ENCODE results near the gene RAD51B. TPM values are rescaled to one million over a fixed set of nuclear protein-coding genes. Genes with fewer than 3 reads are reported as not detected.

The RAD51B gene
- total and polyA plus RNA-seq, 9 of the 15 experiments (the other 6 are each of a cell fraction or from before 2014, with no cell fraction given), result 8.5 to 17.3 (median 11.3) TPM

DNA sequence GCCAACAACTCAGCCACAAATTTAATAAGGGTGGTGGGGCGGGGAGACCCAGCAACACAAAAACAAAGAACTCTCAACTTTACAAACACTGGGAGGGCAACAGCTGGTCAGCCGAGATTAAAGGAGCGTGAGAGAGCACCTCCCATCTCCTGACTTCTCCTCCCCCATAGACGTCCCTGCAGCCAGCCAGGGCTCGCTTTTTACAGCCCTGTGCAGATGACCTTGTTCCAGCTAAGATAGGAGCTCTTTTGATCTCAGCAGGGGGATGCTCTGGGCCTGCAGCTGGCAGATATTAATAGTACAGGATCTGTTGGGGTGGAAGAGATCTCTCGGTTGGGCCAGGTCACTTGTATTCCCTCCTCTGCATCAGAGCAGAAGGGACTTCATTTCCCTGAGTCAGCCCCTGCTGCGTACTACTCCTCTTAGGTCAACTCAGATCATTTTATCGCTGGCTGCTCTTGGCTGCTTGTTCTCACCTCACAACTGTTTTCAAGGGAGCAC is 475.8 kb downstream of the RAD51B start (continued):
- TF ChIP-seq, protein P1, sequence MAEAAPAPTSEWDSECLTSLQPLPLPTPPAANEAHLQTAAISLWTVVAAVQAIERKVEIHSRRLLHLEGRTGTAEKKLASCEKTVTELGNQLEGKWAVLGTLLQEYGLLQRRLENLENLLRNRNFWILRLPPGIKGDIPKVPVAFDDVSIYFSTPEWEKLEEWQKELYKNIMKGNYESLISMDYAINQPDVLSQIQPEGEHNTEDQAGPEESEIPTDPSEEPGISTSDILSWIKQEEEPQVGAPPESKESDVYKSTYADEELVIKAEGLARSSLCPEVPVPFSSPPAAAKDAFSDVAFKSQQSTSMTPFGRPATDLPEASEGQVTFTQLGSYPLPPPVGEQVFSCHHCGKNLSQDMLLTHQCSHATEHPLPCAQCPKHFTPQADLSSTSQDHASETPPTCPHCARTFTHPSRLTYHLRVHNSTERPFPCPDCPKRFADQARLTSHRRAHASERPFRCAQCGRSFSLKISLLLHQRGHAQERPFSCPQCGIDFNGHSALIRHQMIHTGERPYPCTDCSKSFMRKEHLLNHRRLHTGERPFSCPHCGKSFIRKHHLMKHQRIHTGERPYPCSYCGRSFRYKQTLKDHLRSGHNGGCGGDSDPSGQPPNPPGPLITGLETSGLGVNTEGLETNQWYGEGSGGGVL (CRISPR knock-in tag; IDR thresholded peaks at IDR 0.05), result no peak
- TF ChIP-seq, protein P2, sequence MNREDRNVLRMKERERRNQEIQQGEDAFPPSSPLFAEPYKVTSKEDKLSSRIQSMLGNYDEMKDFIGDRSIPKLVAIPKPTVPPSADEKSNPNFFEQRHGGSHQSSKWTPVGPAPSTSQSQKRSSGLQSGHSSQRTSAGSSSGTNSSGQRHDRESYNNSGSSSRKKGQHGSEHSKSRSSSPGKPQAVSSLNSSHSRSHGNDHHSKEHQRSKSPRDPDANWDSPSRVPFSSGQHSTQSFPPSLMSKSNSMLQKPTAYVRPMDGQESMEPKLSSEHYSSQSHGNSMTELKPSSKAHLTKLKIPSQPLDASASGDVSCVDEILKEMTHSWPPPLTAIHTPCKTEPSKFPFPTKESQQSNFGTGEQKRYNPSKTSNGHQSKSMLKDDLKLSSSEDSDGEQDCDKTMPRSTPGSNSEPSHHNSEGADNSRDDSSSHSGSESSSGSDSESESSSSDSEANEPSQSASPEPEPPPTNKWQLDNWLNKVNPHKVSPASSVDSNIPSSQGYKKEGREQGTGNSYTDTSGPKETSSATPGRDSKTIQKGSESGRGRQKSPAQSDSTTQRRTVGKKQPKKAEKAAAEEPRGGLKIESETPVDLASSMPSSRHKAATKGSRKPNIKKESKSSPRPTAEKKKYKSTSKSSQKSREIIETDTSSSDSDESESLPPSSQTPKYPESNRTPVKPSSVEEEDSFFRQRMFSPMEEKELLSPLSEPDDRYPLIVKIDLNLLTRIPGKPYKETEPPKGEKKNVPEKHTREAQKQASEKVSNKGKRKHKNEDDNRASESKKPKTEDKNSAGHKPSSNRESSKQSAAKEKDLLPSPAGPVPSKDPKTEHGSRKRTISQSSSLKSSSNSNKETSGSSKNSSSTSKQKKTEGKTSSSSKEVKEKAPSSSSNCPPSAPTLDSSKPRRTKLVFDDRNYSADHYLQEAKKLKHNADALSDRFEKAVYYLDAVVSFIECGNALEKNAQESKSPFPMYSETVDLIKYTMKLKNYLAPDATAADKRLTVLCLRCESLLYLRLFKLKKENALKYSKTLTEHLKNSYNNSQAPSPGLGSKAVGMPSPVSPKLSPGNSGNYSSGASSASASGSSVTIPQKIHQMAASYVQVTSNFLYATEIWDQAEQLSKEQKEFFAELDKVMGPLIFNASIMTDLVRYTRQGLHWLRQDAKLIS (CRISPR knock-in tag; IDR thresholded peaks at IDR 0.05), result no peak
- TF ChIP-seq, protein P3, sequence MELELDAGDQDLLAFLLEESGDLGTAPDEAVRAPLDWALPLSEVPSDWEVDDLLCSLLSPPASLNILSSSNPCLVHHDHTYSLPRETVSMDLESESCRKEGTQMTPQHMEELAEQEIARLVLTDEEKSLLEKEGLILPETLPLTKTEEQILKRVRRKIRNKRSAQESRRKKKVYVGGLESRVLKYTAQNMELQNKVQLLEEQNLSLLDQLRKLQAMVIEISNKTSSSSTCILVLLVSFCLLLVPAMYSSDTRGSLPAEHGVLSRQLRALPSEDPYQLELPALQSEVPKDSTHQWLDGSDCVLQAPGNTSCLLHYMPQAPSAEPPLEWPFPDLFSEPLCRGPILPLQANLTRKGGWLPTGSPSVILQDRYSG (tag; conservative IDR thresholded peaks at IDR 0.05; ENCODE audit: low read depth), result peak; percentile 73; the same call in 1 of the 2 replicates
- TF ChIP-seq SRSF3 (IDR thresholded peaks at IDR 0.05; ENCODE audit: insufficient read depth, low read length), result no peak
- TF ChIP-seq KAT7 (CRISPR knock-in tag; IDR thresholded peaks at IDR 0.05; ENCODE audit: borderline replicate concordance), result no peak
- TF ChIP-seq, protein P4, sequence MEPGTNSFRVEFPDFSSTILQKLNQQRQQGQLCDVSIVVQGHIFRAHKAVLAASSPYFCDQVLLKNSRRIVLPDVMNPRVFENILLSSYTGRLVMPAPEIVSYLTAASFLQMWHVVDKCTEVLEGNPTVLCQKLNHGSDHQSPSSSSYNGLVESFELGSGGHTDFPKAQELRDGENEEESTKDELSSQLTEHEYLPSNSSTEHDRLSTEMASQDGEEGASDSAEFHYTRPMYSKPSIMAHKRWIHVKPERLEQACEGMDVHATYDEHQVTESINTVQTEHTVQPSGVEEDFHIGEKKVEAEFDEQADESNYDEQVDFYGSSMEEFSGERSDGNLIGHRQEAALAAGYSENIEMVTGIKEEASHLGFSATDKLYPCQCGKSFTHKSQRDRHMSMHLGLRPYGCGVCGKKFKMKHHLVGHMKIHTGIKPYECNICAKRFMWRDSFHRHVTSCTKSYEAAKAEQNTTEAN (CRISPR knock-in tag; IDR thresholded peaks at IDR 0.05), result no peak
- no peak for TF ChIP-seq KHSRP (IDR thresholded peaks at IDR 0.05)
- TF ChIP-seq ATF1 (CRISPR knock-in tag; IDR thresholded peaks at IDR 0.05), result no peak
- peak; percentile 71 for TF ChIP-seq ATF1 (tag; IDR thresholded peaks at IDR 0.05)
- TF ChIP-seq, protein P5, sequence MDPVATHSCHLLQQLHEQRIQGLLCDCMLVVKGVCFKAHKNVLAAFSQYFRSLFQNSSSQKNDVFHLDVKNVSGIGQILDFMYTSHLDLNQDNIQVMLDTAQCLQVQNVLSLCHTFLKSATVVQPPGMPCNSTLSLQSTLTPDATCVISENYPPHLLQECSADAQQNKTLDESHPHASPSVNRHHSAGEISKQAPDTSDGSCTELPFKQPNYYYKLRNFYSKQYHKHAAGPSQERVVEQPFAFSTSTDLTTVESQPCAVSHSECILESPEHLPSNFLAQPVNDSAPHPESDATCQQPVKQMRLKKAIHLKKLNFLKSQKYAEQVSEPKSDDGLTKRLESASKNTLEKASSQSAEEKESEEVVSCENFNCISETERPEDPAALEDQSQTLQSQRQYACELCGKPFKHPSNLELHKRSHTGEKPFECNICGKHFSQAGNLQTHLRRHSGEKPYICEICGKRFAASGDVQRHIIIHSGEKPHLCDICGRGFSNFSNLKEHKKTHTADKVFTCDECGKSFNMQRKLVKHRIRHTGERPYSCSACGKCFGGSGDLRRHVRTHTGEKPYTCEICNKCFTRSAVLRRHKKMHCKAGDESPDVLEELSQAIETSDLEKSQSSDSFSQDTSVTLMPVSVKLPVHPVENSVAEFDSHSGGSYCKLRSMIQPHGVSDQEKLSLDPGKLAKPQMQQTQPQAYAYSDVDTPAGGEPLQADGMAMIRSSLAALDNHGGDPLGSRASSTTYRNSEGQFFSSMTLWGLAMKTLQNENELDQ (CRISPR knock-in tag; IDR thresholded peaks at IDR 0.05; ENCODE audit: borderline replicate concordance), result no peak
- TF ChIP-seq, protein P6, sequence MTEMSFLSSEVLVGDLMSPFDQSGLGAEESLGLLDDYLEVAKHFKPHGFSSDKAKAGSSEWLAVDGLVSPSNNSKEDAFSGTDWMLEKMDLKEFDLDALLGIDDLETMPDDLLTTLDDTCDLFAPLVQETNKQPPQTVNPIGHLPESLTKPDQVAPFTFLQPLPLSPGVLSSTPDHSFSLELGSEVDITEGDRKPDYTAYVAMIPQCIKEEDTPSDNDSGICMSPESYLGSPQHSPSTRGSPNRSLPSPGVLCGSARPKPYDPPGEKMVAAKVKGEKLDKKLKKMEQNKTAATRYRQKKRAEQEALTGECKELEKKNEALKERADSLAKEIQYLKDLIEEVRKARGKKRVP (CRISPR knock-in tag; IDR thresholded peaks at IDR 0.05), result no peak
- TF ChIP-seq, protein P7, sequence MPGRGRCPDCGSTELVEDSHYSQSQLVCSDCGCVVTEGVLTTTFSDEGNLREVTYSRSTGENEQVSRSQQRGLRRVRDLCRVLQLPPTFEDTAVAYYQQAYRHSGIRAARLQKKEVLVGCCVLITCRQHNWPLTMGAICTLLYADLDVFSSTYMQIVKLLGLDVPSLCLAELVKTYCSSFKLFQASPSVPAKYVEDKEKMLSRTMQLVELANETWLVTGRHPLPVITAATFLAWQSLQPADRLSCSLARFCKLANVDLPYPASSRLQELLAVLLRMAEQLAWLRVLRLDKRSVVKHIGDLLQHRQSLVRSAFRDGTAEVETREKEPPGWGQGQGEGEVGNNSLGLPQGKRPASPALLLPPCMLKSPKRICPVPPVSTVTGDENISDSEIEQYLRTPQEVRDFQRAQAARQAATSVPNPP (IDR thresholded peaks at IDR 0.05; ENCODE audit: borderline replicate concordance, insufficient read depth, insufficient read length), result no peak
- TF ChIP-seq ZNF133 (CRISPR knock-in tag; IDR thresholded peaks at IDR 0.05), result no peak
- no peak for TF ChIP-seq NFRKB (IDR thresholded peaks at IDR 0.05; ENCODE audit: low read depth)
- TF ChIP-seq ZNF12 (CRISPR knock-in tag; IDR thresholded peaks at IDR 0.05), result no peak

All from K562 (cell line).